PC-9 (cell line): ENCODE measurements around the gene MEI4.

ENCODE experiments used
- CTCF ChIP-seq: fragments of 200-600 bp; sonication (generic); conservative IDR thresholded peaks from 2 replicates; pipeline ENCODE4 v1.6.1; 2017; ENCODE audit warnings: mixed run types, antibody characterized with exemption, mild to moderate bottlenecking, moderate library complexity
- EZH2 ChIP-seq: fragments of 200-600 bp; sonication (generic); IDR thresholded peaks from 2 replicates; pipeline ENCODE4 v1.8.0; 2017; ENCODE audit warnings: antibody characterized with exemption, low read depth

GRCh38 chr6:77650098-77650663 lies 2.7 kb upstream of the MEI4 start:
- no peak for TF ChIP-seq CTCF
- TF ChIP-seq EZH2, result no peak
